ENCODE measurements around the gene ASPRV1.
"Not testable (repeated sequence)": the region's sequence is repeated elsewhere in the genome, so short reads cannot be mapped to it uniquely, and the experiment has no call there.

Gene ASPRV1

DNA sequence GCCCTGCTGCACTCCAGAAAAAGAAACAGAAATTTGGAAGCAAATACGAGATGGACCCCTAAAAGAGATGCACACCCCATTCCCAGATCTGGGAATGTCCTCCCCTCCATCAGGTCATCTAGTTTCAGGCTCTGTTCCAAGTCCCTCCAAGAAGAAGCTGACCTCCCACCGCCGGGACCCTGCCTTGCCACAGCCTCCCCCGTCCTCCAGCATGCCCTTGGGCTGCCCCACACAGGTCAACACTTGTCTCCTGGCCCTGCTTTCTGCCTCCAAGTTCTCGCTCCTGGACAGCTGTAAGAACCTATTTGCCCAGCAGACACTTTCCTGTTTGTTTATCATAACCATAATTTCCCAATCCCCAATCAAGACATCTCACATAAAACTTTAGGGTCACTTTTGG is 2.0 kb downstream of the ASPRV1 start:
- no peak for DNase-seq

DNA sequence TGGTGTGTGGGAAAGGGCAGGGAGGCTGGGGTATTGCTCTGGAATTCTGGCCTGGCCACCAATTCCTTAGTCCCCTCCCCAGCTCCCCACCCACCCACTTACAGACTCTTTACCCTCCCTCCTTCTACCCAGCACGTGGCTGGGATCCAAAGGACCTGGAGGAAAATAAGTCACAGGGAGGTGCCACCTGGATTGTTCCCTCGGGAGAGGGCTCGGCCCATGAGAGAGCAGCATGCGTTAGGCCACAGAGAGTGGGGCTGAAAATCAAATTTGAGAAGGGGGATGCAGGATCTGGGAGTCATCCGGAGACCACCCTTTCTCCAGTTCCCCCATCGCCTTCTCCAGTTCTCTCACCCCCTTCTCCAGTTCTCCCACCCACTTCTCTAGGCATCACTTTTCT is 3.0 kb downstream of the ASPRV1 start:
- no peak for DNase-seq

DNA sequence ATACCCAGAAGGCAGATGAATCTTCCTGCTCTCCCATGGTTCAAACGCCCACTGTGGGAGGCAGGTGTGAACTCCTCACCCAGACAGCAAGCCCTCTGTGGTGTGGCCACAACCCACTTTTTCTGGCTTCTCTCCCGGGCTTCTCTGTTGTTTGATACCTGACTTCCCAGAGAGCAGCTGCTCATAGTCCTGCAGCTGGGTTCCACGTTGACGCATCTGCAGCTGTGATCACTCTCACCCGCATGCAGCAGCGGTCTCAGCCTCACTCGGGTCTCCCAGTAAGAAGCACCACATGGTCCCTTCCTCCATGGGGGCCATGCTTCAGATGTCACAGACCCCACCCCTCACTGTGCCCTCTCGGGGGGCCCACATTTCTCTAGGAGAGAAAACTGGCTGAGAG is 3.5 kb downstream of the ASPRV1 start:
- DNase-seq = no peak

DNA sequence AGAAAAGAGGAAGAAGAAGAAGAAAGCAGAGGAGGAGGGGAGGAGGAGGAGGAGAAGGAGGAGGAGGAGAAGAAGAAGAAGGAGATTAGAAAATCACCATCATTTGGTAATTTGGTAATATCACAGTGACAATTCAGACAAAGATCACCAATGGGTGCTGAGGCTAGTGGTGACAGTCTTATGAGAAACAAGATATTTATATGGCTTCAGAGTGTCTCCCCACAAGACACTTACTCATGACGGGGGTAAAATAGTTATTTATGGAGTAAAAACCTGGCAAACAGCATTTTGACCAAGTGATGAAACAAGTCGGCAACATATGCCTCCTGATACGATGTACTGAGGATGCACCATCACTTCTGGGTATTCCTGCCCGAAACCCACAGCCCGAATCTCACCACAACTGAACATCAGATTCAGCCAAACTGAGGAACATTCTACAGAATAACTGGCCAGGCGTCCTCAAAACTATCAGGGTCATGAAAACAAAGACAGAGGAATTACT is 4.9 kb downstream of the ASPRV1 start:
- DNase-seq = no peak

DNA sequence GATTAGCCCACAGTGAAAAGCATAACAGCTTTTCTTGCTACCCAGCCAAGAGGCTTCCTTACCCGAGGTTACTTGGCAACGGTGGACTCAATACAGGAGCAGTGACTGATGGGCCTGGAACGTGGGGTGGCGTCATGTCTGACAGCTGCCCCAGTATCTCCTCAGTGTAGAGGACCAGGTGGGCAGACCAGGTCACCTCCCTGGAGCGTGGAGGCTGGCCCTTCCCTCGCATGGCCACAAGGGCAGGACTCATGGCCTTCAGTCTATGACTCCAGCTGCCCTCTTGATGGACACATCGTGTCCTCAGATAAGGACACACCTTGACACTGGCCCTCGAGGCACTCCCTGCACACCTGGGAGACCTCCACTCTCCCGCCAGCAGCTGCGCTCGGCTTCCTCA is 6.4 kb downstream of the ASPRV1 start:
- DNase-seq = no peak

DNA sequence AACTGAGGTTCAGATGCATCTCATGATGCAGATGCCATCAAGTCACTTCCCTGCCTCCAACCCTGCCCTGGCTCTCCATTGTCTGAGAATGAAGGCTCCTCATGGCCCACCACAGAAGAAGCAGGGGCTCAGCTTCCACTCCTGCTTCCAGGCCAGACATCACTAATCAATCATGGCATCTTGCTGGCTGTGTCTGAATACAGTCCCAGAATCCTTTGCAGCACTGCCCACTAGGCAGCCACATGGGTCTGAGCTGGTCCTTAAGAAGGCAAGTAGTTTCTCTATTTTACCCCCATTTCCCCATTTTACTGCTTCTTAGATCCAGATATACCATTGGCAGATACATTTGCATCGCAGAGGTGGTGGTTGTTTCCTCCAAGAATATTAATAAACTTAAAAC is 7.3 kb downstream of the ASPRV1 start:
- no peak for DNase-seq

DNA sequence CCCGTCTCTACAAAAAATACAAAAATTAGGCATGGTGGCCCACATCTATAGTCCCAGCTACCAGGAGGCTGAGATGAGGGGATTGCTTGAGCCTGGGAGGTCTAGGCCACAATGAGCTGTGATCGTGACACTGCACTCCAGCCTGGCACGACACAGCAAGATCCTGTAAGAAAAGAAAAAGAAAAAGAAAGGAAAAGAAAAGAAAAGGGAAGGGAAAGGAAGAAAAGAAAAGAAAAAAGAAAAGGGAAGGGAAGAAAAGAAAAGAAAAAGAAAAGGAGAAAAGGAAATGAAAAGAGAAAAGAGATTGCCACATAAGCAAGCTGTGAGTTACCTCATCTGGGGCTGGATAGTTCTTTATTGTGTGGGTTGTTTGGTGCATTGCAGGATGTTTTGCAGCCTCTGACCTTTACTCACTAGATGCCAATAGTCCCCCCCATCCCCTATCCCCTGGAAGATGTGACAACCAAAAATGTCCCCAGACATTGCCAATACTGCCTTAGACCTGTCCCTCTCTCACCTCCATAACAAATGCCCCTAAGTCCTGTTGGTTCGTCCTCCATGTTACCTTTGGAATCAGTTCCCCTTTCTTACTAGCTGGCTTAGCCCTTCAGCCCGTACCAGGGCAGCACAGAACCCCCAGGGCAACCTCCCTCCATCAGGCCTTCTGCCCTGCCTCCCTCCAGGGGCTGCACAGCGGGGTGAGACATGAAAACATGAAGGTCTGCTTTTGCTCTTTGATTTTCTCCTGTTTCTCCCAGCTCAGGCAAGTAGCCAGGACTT is 8.9 kb downstream of the ASPRV1 start:
- no peak for DNase-seq

DNA sequence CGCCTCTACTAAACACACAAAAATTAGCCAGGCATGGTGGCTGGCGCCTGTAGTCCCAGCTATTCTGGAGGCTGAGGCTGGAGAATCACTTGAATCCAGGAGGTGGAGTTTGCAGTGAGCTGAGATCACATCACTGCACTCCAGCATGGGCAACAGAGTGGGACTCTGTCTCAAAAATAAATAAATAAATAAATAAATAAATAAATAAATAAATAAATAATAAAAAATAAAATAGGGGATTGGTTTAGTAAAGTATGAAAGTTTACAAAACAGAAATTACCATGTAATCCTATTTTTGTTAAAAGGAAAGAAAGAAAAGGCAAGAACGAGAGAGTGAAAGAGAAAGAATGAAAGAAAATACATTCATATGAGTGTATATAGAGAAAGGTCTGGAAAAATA is 10.8 kb downstream of the ASPRV1 start:
- DNase-seq = not testable (repeated sequence)

DNA sequence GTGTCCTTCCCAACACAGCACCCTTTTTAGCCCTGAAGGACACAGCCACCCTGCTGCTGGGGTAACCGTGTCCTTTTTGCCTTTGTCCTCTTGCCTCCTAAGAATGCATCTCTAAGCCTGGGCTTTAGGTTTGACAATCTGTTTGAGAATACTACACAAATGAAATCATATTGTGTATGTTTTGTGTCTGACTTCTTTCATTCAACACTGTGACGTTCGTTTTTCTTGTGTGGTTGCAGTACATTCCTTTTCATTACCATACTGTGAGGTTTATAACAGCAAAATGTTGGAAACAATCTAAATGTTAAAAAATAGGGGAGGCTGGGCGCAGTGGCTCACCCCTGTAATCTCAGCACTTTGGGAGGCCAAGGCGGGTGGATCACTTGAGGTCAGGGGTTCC is 11.2 kb downstream of the ASPRV1 start:
- no peak for DNase-seq

DNA sequence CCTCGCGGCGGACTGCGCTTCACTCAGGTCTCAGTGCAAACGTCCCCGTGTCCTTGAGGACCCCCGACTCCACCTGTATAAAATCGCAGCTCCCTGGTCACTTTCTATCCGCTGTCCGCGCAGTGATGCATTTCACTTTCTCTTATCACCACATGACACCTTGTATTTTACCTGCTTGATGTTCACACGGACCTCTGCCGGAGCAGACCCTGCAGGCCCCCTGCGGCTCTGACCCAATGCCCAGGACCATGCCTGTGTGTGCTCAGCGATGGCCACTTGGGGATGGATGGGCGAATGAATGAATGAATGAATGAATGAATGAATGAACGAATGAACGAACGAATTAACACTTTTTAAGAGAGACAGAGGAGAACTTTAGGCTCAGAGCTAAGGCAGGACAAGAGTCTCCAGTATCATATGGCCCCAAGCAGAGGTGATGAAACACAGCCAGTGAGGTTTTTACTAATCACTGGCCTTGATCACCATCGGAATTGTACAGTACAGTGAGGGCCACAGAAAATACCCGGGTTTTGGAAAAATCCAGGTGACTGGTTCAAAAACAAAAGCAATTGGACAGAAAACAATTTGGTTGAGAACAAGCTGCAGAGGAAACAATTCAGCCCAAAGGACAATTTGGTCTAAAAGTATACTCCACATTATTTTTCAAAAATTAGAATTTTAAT is 12.3 kb downstream of the ASPRV1 start:
- DNase-seq = no peak

DNA sequence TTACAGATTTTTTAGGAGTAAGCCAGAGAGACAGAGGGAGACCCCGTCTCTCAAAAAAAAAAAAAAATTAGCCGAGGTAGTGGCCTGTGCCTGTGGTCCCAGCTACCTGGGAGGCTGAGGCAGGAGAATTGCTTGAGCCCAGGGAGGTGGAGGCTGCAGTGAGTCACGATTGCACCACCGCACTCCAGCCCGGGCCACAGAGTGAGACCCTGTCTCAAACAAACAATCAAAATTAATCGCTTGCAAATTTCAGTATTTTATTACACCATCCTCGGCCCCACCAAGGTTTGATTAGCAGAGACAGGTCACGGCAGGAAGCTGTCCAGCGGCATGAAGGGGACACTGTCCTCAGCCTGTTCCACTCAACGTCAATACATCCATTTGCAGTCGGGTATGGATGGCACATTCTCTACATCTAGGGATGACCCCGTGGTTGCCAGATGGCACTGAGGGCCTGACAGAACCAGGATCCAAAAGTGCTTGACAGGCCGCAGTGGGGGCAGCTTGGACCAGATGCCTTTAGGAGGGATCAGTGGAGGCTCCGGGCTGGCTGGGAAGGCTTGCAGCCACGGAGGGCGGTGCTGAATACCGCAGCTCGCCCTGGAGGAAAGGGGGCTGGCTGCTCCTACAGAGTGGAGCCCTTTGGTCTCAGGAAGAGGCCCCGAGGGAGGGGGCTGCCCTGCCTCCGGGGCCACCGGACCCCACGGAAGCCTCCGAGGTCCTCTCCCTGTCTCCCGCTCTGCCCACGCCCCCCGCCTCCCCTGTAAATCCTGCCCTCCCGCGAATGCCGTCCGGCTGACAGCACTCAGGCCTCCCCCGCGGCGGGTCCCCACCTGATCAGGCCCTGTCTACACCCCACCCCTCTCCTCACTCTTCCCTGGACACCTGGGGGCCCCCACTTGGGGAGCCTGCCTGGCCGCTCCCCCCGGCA is 13.1 kb downstream of the ASPRV1 start:
- no peak for DNase-seq

DNA sequence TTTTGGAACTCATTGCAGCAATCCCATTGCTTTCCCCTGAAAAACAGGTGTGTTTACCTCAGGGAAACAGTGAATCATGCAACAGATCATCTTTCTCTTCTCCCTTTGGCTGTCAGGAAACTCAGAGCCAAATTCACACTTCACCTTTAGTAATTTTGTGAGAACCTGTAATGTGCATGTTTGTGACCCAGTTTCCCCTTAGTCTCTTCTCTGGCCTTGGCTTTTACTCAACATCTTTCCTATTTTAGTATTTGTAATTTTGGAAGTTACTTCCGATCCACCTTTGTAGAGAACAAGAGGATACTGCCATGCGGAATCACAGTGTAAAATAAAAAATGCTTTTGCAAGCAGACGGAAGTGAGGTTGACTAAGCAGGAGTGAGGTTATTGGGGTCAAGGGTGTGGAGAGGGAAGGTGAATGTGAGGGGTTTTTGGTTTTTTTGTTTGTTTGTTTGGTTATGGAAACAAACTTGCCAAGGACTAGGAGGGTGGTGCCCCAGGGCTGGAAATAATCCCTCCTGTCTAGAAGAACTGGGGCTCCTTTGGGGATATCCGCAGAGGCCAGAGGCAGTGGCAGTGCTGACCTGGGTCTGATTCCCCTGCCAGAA is 14.0 kb downstream of the ASPRV1 start:
- DNase-seq = no peak

DNA sequence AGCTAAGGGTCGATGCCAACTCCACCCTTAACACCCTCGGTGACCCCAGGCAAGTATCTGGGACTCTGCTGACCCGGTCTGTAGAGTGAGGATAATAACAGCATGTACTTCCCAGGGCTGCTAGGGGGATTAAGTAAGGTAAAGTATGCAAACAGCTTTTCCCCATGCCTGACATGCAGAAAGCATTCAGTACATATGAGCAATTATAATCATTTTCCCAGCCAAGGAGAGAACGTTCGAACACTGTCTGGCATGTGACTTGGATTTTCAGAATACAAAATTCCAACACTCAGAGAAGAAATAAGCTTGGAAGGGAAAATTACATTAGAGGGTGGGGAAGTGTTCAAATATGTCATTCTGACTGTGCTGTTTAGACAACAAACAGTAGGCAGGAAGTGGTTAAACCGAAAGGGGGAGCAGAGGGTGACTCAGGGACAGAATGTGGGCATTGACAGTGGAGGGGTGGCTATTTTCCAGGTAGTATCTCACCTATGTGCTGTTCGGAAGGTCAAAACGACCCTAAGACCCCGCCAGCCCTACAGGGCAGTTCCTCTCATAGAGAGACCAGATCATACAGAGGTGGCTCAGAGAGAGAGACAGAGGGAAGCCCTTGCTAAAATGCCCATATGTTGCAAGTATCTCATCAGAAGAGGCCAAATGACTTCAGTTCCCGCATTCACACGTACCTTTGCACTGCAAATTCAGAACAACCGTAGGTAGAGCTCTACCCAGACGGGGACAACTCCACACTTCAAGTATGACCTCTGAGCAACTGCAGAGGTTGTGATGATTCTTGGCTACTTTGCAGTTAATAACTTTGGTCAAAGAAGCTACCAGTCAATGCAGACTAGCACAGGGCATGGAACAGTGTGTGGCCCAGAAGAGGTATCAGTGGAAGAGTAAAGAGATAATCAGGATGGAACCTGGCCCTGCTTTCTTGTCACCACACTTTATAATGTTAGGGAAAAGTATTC is 14.8 kb downstream of the ASPRV1 start:
- peak; percentile 20 for DNase-seq

DNA sequence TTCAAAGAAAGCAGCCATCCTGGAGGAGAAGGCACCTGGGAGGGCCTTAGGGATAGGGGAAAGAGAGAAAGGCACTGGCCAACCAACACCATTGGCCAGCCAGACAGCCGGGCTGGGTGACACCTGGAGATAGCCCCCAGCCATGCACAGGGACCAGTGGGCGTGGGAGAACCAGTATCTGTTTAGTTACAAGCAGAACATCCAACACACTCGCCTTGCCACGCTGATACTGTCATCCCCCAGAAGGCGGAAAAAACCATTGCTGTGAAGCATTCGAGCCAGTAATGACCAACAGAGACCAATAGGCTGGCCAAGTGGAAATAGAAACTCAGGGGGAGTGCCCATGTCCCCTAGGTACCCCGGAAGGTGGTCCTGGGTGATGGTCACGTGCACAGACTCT is 15.5 kb downstream of the ASPRV1 start:
- no peak for DNase-seq

DNA sequence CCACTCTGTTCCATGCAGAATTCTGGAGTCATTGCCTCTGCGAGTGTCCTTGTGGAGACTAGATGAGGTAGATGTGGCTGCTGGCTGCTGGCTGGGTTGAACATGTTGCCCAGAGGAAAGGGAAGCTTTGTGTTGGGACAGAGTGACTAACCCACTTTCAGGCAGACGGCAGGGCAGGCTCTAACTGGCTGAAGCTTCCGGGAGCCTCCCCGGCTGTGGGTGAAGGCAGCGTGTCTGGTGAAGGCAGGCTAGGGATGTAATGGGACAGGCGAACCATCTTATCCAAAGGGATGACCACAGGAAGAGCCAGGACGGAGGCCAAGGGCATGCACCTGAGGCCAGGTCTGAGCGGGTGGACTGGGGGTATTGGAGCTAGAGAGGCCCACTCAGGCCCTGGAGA is 16.0 kb downstream of the ASPRV1 start:
- DNase-seq = no peak

DNA sequence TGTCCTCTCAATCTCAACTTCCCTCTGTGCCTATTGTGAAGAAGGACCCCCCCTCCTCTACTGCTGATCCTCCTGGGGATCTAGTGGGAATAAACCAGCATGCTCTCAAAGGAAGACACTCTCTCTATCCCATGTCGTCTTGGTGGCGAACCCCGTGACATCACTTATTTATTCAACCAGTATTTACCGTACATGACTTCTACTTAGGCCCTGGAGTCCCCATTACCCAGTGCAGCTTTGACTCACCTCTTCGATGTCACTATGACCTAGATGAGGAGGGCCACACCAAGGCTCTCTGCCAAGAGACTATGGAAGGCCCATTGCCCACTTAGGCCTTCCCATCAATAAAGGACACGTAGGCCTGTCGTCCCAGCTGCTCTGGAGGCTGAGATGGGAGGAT is 16.7 kb downstream of the ASPRV1 start:
- no peak for DNase-seq

DNA sequence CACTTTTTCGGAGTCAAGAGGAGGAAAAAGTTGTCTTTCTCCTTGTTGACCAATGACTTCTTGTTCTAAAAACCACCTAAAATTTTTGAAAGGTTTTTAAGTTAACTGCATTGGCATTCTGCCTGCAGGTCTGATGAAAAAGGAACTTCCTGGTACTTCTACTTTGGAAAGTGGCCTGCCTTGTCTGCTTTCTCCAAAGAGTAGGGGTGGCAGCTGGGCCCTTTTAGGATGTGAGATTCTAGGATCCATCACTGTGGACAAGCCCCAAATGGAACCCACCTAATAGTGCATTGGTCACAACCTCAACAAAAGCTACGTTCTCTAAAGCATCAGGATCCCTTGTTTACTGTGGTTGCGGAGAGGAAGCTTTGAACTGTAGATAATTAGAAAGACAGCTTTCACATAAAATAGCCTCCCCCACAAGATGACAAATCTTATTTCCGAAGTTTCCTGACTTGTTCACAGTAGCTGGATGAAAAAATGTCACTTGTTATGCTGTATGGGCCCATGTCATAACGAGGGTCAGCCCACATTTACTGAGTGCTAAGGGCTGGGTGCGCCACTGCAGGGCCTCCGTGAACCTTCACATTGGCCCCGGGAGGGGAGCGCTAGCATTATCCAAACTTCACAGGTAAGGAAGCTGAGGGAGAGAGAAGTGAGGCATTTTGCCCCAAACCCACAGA is 17.4 kb downstream of the ASPRV1 start:
- no peak for DNase-seq

DNA sequence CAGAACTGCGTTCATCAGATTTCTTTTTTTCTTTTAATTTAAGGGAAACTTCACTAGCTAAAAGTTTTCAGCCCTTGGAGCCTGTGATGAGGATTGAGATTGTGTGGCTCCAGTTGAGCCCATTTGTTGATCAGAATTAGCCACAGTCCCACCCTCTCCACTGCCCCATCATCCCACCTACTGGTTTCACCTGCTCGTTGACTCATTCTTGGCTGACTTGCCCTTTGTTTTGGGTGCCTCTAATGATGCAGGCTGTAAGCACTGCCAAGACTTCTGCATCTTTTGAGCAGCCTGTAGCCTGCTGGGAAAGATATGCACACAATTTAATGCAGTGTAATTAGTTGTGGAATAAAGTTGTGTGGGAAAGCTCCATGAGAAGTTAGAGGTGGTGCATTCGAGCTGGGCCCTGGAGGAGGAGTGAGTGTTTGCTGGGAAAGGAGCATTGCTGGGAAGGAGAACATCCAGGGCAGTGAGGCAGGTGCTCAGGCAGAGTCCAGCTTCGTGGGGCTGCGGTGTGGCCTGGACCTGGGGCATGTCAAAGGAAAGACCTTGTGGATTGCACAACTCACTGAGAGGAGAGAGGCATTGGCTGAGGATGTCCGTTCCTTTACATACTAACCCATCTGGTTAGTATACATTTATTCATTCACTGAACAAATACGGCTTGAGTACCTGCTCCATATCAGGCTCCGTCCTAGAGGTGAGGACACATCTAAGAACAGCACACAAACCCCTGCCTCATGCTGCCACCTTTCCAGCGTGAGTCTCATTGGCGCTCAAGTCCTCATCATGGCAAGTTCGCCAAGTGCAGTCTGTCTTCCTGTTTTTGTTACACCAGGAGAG is 18.2 kb downstream of the ASPRV1 start:
- DNase-seq = no peak

DNA sequence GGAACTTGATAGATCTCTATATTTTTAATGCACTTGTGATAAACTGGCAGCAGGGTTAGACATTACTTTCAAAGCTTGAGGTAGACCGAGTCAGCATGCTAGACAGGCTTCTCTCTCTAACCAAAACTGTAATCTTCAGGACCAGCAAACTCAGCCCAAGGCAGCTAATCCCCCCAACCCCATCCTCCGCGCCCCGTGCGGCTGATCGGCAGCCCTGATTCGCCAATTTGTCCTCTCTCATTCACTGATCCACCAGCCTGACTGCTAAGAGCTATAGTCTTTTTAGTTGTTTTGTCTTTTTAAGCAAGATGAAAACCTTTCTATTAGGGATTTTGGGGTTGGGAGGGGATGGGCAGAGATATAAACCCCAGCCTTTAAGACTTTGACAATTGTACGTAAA is 20.7 kb downstream of the ASPRV1 start:
- no peak for DNase-seq

DNA sequence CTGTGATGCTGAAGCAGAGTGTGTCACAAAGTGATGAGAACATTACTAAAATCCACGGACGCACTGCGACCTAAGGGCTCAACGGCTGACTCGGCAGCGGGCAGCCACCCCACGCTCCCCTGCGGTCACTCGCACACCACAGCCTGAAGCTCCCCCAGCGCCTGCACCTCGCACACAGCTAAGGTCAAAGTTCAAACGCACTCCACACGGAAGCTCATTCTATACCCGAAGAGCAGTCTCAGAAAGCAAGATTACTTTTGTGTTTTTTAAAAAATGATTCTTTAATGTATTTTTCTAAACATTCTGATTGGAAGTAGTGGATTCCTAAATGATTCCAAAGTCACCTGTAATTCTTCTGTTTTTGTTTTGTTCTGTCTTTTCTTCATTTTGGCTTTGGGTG is 21.7 kb downstream of the ASPRV1 start:
- no peak for DNase-seq
